ENCODE measurements around the gene SERPINA12.

The SERPINA12 gene

GRCh38 chr14:94545131-94545841 lies 36.0 kb upstream of the SERPINA12 start:
- no peaks in the 10 kb centered on the region for H3K9me2 ChIP-seq (ENCODE audit: low read depth, low read length)
- no peak overlapping the region for H3K9ac ChIP-seq (ENCODE audit: low read length)
- no peaks in the 10 kb centered on the region for H3K27me3 ChIP-seq (ENCODE audit: insufficient read depth, low read length)
- no peaks in the 10 kb centered on the region for H3K36me3 ChIP-seq (ENCODE audit: insufficient read depth, low read length)
- no peak overlapping the region for H3K27ac ChIP-seq (ENCODE audit: low read depth, low read length, poor library complexity, severe bottlenecking)
- no peaks in the 10 kb centered on the region for H3F3A ChIP-seq (ENCODE audit: insufficient read depth, low read length)
- H2AFZ ChIP-seq (ENCODE audit: low read length): no peak overlapping the region
- no peaks in the 10 kb centered on the region for H4K20me1 ChIP-seq (ENCODE audit: insufficient read depth, low read length)
- H3K9me3 ChIP-seq (ENCODE audit: low read length): no peaks in the 10 kb centered on the region
- TF ChIP-seq EZH2 (IDR thresholded peaks at IDR 0.05; ENCODE audit: borderline replicate concordance, low read length): no peak
- TF ChIP-seq CTCF (IDR thresholded peaks at IDR 0.05; ENCODE audit: low read length): no peak
- H3K4me2 ChIP-seq (ENCODE audit: low read length): no peak overlapping the region
- H3K4me3 ChIP-seq (ENCODE audit: low read depth, low read length, poor library complexity, severe bottlenecking): no peak overlapping the region
- H3K79me2 ChIP-seq (ENCODE audit: insufficient read depth, low read length): no peaks in the 10 kb centered on the region
- no peaks in the 10 kb centered on the region for H3K4me1 ChIP-seq (ENCODE audit: insufficient read depth, low read length, severe bottlenecking)

DNA sequence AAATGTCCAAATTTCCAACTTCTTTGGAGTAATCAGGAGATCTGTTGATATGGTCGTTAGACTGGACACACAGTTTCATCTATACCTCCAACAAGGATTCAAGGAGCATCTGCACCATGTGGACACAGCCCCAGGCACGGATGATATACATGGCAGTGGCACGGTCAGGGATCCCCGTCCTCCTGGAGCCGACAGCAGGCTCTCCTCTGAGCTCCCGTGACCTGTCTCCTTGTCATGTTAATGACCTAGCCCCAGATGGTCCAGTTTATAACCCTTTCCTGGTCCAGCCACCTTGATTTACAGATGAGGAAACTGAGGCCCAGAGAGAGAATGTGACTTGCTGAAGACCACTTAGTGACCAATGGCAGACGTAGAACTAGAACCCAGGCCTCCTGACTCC lies 35.5 kb upstream of the SERPINA12 start:
- no peaks in the 10 kb centered on the region for H3K36me3 ChIP-seq (ENCODE audit: insufficient read depth, low read length)
- no peak for TF ChIP-seq CTCF (IDR thresholded peaks at IDR 0.05; ENCODE audit: low read length)
- TF ChIP-seq EZH2 (IDR thresholded peaks at IDR 0.05; ENCODE audit: borderline replicate concordance, low read length): no peak
- H4K20me1 ChIP-seq (ENCODE audit: insufficient read depth, low read length): no peaks in the 10 kb centered on the region
- no peaks in the 10 kb centered on the region for H3K27me3 ChIP-seq (ENCODE audit: insufficient read depth, low read length)
- no peak overlapping the region for H3K4me2 ChIP-seq (ENCODE audit: low read length)
- no peak overlapping the region for H3K27ac ChIP-seq (ENCODE audit: low read depth, low read length, poor library complexity, severe bottlenecking)
- H3F3A ChIP-seq (ENCODE audit: insufficient read depth, low read length): no peaks in the 10 kb centered on the region
- no peak overlapping the region for H3K4me3 ChIP-seq (ENCODE audit: low read depth, low read length, poor library complexity, severe bottlenecking)
- no peaks in the 10 kb centered on the region for H3K9me3 ChIP-seq (ENCODE audit: low read length)
- no peaks in the 10 kb centered on the region for H3K4me1 ChIP-seq (ENCODE audit: insufficient read depth, low read length, severe bottlenecking)
- no peaks in the 10 kb centered on the region for H3K9me2 ChIP-seq (ENCODE audit: low read depth, low read length)
- no peak overlapping the region for H2AFZ ChIP-seq (ENCODE audit: low read length)
- H3K9ac ChIP-seq (ENCODE audit: low read length): no peak overlapping the region
- no peaks in the 10 kb centered on the region for H3K79me2 ChIP-seq (ENCODE audit: insufficient read depth, low read length)

DNA sequence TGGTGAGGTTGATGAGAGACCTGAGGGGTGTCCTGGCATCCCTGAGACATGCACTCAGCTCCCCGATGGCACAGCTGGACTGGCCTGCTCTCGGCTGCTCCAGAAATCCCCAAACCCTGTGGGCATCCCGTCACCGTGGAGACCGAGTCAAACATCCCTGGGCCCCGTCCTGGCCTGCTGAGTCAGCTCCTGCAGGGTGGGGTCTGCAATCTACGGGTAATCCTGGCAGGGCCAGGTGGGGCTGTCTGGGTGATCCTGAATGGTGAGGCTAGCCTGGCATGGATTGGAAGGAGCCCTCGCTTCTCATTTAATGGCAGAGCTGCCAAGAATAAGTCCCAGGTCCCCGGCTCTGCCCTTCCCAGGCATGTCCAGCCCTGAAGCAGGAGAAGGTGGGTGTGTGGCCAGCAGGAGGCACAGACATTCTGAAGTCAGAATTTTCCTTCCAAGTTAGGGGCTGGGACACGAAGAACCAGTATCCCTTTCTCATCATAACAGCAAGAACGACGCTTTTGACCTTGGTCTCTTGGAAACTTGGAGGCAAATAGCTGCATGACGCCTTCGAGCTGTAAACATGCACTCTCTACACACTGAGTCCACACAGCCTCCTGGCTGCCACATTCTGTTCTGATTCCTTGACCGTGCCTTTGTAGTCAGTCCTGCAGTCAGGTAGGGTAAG lies 34.3 kb upstream of the SERPINA12 start:
- Histone ChIP-seq H3K4me2 (ENCODE audit: low read length) (no peak overlapping the region), H3K27me3 (ENCODE audit: insufficient read depth, low read length) (no peaks in the 10 kb centered on the region), H4K20me1 (ENCODE audit: insufficient read depth, low read length) (no peaks in the 10 kb centered on the region), H3F3A (ENCODE audit: insufficient read depth, low read length) (no peaks in the 10 kb centered on the region), H3K9me3 (ENCODE audit: low read length) (no peaks in the 10 kb centered on the region), H3K4me1 (ENCODE audit: insufficient read depth, low read length, severe bottlenecking) (no peaks in the 10 kb centered on the region), H3K9ac (ENCODE audit: low read length) (no peak overlapping the region), H3K36me3 (ENCODE audit: insufficient read depth, low read length) (no peaks in the 10 kb centered on the region), H3K4me3 (ENCODE audit: low read depth, low read length, poor library complexity, severe bottlenecking) (no peak overlapping the region), H2AFZ (ENCODE audit: low read length) (no peak overlapping the region), H3K79me2 (ENCODE audit: insufficient read depth, low read length) (no peaks in the 10 kb centered on the region), H3K27ac (ENCODE audit: low read depth, low read length, poor library complexity, severe bottlenecking) (no peak overlapping the region), H3K9me2 (ENCODE audit: low read depth, low read length) (no peaks in the 10 kb centered on the region)
- TF ChIP-seq CTCF (IDR thresholded peaks at IDR 0.05; ENCODE audit: low read length): no peak
- no peak for TF ChIP-seq EZH2 (IDR thresholded peaks at IDR 0.05; ENCODE audit: borderline replicate concordance, low read length)
